HG02981 (cell line): ENCODE results near the gene P2RX3.

Experiments used
- ATAC-seq: cut with Tn5 transposase; IDR thresholded peaks from one replicate; pipeline ENCODE4 v1.9.1; 2021; ENCODE audit warnings: mild to moderate bottlenecking, moderate library complexity; ENCODE audit not compliant: unreplicated experiment

P2RX3 gene

GRCh38 chr11:57309106-57310059 is 28.8 kb upstream of the P2RX3 start:
- ATAC-seq: no peak

- no peak for ATAC-seq
These were observed 28.1 kb upstream of the P2RX3 start for GRCh38 chr11:57310091-57310490.

- no peak for ATAC-seq
These were observed 27.5 kb upstream of the P2RX3 start for GRCh38 chr11:57310630-57311086.

- peak; percentile 95 for ATAC-seq
These were observed 26.8 kb upstream of the P2RX3 start for GRCh38 chr11:57311109-57311936.

DNA sequence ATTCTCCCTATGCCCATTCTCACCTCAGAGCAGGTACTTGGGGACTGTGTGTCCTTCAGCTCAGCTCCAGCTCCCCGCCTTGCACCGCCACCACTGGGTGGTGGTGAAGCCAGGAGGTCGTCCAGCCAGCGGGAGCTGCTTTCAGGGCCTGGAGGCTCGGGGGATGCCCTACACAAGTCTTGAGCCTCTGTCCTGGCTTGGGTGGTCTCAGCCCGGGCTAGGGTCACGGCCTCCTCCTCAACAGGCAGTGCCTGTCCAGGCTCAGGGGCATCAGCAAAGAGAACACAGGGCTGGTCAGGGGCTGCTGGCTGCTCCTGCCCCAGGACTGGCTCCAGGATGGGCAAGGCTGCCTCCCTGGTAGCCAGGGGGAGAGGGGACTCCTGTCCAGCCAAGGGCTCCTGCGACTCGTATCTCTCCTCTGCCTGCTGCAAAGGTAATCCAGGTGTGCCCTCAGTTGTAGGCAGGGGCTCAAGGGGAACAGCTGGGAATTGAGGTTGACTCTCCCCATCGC is 25.6 kb upstream of the P2RX3 start:
- no peak for ATAC-seq

- ATAC-seq: no peak
These were observed 24.9 kb upstream of the P2RX3 start for GRCh38 chr11:57313071-57313787.

DNA sequence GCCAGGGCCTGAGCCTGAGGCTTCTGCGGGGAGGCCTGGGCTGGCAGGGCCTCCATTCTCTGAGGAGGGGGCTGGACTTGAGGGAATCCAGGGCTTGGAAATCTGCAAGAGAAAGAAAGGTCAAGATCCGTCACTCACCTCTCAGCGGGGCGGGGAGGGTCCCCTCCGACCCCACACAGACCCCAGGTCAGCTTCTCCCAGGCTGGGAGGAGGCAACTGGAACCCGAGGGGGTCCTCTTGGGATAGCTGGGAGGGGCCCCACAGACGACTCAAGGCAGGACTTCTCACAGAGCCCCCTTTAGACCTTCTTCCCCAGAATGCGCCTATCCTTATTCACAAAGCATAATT is 24.4 kb upstream of the P2RX3 start:
- no peak for ATAC-seq

DNA sequence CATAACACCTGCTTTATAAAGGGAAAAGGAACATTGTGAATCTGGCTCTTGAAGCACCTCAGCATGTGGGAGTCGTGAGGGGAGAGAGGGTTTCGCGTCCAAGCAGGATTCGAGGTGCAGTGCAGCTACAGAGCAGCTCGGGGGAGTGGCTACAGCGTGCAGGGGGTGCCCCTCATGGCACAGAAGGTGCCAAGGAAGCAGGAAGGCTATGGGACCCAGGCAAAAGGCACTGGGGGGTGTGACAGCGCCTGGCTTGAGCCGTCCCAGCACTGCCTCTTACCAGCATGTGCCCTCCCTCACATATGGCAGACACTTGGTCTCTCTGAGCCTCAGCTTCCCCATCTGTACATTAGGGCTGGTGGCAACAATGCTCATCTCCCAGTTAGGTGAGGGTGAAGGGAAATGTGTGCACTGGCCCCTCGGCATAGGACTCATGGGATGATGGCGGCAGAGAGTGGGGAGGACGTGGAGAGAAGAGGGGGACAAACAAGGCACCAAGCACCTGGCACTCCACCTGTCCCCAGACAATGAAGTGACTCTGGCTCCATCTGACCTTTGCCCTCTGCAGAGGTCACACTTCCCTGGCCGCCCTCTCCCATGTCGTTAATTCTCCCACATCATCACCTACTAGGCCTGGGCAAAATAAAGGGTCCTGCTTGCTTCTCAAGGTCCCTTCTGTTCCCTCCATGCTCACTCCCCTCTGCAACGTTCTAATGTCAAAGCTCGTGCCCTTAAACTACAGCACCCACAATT is 23.8 kb upstream of the P2RX3 start:
- ATAC-seq: no peak

DNA sequence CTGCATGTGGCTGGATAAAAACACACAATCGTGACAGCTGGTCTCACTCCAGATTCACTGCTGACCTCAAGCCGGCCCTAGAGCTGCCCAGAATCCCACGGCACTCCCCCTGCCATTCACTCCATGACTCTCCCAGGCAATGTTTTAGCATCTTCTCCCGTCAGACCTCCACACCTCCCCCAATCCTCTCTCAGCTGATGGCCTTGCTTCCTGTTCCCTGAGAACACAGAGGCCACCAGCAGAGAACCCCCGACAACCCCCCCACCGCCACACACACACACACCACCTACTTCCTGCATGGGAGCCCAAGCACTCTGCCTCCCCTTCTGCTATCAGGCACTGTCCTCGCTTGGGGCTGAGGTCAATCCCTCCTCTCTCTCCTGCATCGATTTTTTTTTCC is 22.7 kb upstream of the P2RX3 start:
- no peak for ATAC-seq

DNA sequence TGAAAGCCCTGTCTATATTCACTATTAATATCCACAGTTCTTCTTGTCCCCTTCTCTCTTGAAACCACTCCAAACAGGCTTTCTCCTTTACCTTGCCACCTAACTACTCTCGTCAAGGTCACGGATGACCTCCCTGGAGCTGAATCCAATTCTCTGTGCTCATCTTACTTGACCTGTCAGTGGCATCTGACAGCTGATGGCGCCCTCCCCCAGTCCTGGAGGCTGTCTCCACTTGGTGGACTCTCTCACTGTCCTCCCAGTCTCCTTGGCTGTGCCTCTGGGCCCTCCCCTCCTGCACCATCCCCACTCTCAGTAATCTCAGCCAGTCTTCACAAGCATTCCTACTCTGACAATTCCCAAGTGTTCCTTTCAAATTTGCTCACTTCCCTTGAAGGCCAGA is 22.1 kb upstream of the P2RX3 start:
- ATAC-seq: no peak

- no peak for ATAC-seq
These were observed 20.0 kb upstream of the P2RX3 start for GRCh38 chr11:57318178-57318577.

- ATAC-seq: no peak
These were observed 18.0 kb upstream of the P2RX3 start for GRCh38 chr11:57320067-57320718.

DNA sequence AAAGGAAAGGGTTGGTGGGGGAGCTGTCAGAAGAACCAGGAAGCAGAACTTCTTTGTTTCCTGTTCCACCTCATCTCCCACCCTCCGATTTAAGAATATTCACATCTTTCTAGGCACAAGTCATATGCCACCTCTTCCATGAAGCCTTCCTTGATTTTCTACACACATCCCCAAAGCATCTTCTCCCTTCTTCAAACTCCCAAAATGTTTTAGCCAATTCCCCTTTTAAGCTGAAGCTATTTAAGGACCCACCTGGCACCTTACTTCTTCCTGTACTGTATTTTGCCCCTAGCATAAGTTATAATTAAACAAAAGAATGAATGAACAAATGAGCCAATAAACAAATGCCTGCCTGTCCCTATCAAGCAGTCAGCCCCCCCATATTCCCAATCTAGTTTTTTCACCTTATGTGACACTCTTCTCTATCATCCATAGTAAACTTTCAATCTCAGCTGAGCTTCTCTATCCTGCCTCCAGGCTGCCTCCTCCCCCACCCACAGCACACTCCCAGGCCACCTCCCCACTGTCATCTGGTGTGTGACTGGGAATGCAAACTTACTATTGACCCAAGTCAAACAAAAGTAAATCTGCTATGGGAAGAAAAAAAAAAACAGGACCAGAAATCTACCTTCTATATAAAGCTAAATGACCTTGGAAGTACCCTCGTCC is 17.3 kb upstream of the P2RX3 start:
- no peak for ATAC-seq

GRCh38 chr11:57321388-57322255 is 16.5 kb upstream of the P2RX3 start:
- ATAC-seq: no peak

- ATAC-seq: no peak
These were observed 15.6 kb upstream of the P2RX3 start for GRCh38 chr11:57322256-57323166.

DNA sequence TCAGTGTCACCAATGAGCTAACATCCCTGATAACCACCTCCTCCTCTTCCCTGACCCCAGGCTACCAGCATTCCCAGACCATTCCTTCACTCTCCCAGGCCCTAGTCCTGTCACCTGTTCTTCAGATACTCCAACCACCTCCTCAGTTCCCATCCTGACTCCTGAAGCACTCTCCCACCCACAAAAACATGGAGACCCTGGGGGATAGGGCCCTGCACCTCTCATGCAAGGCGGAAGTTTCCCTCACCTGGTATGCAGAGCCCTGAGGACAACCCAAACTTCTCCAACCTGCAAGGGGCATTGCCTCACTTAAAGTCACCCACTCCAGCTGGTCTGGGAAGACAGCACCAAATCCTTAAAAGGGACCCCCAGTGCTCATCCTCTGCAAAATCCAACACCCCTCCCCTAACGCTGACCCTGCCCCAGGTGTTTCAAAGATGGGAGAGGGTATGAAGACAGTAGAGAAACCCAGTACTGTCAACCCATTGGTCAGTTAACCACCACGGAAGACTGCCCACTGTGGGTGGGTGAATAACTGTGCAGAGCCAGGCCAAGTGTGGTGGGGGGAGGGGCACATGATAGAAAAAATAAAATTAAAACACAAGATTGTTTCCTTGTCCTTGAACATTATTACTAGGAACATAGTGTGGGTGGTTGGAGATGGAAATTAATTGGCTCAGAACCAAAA is 14.8 kb upstream of the P2RX3 start:
- ATAC-seq: no peak

DNA sequence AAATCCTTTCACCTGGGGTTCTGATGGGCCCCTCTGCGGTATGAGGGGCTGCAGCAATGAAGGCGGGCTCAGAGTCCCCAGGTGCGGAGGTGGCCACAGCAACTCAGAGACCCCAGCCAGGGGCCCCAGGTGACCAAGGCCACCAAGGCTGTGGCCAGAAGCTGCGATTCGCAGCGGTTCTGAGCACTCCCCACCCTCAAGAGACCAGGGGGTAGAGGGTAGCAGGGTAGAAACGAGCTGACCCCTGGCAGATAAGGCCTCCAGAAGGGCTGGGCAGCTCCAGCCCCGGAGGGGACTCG is 14.3 kb upstream of the P2RX3 start:
- ATAC-seq: no peak
